Stimulated activated CD4-positive, alpha-beta T cell treated with anti-CD3 and anti-CD28 coated beads, Interleukin-1b, Interleukin-23, amount 100 ng/mL, for 1 hour (primary cell): ENCODE results near the gene MAGI2.

Experiments used
- DNase-seq, 2 donors: peaks; one replicate each; pipeline ENCODE4 v3.0.0-alpha.2; 2020; ENCODE audit warnings: low read depth in 2 of 2

The MAGI2 gene

GRCh38 chr7:79258826-79259225, 194.6 kb downstream of the MAGI2 start:
- DNase-seq, result no peak

GRCh38 chr7:79257959-79258358, 195.5 kb downstream of the MAGI2 start:
- no peak for DNase-seq

- no peak for DNase-seq
These were observed 207.7 kb downstream of the MAGI2 start for GRCh38 chr7:79245623-79246249.

GRCh38 chr7:79244482-79244881, 209.0 kb downstream of the MAGI2 start:
- DNase-seq, result no peak

GRCh38 chr7:79241288-79242060, 212.0 kb downstream of the MAGI2 start:
- DNase-seq, result no peak

- no peak for DNase-seq
These were observed 213.1 kb downstream of the MAGI2 start for GRCh38 chr7:79240413-79240812.

GRCh38 chr7:79236352-79237028, 217.0 kb downstream of the MAGI2 start:
- DNase-seq, result no peak

GRCh38 chr7:79227044-79227443, 226.4 kb downstream of the MAGI2 start:
- DNase-seq, result no peak

- DNase-seq, result no peak
These were observed 232.3 kb downstream of the MAGI2 start for GRCh38 chr7:79221211-79221610.

- no peak for DNase-seq
These were observed 235.4 kb downstream of the MAGI2 start for GRCh38 chr7:79217976-79218626.

GRCh38 chr7:79217468-79217867, 236.0 kb downstream of the MAGI2 start:
- no peak for DNase-seq

GRCh38 chr7:79216236-79216635, 237.2 kb downstream of the MAGI2 start:
- no peak for DNase-seq

- DNase-seq, result no peak
These were observed 241.1 kb downstream of the MAGI2 start for GRCh38 chr7:79212334-79212733.

- DNase-seq, result no peak
These were observed 241.7 kb downstream of the MAGI2 start for GRCh38 chr7:79211724-79212123.

GRCh38 chr7:79199961-79200360, 253.5 kb downstream of the MAGI2 start:
- no peak for DNase-seq

- no peak for DNase-seq
These were observed 254.2 kb downstream of the MAGI2 start for GRCh38 chr7:79199266-79199665.

- no peak for DNase-seq
These were observed 267.9 kb downstream of the MAGI2 start for GRCh38 chr7:79185605-79186004.

- DNase-seq, result no peak
These were observed 271.2 kb downstream of the MAGI2 start for GRCh38 chr7:79182283-79182682.

- no peak for DNase-seq
These were observed 272.9 kb downstream of the MAGI2 start for GRCh38 chr7:79180533-79180932.

GRCh38 chr7:79176859-79177477, 276.5 kb downstream of the MAGI2 start:
- DNase-seq, result no peak

- no peak for DNase-seq
These were observed 278.1 kb downstream of the MAGI2 start for GRCh38 chr7:79175374-79175773.

- DNase-seq, result no peak
These were observed 288.2 kb downstream of the MAGI2 start for GRCh38 chr7:79165225-79165624.
